ENCODE data around the gene PHF5A.

DNA sequence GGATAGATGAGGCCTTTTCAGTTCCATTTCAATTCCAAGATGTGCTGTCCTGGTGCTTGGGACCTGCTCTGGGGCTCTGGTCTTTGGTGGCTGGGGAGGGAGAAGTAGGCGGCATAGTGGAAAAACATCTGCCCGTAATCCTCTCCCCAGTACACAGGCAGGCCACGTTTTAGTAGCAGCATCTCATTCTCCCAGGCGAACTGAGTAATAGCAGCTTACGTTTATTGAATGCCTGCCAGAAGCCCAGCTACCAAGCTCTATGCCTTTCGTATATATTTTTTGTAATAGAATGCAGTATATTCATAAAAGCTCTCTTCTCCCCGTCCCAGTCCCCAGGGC is 11.9 kb upstream of the PHF5A start:
- no peak for TF ChIP-seq EZH2 (IDR thresholded peaks at IDR 0.05; ENCODE audit: insufficient read depth, poor library complexity, severe bottlenecking)
- TF ChIP-seq EZH2phosphoT487 (IDR thresholded peaks at IDR 0.05; ENCODE audit: insufficient read depth, low read depth), result no peak
